Measurements from ENCODE around the gene MINK1. TPM values are rescaled to one million over a fixed set of nuclear protein-coding genes. Genes with fewer than 3 reads are reported as not detected.
"Not testable (repeated sequence)": the region's sequence is repeated elsewhere in the genome, so short reads cannot be mapped to it uniquely, and the experiment has no call there.

MINK1 gene
- total and polyA plus RNA-seq, 4 donors: 22.2 to 97.5 (median 52.1) TPM

- H3K27ac ChIP-seq (ENCODE audit: low read depth in 1 of 2, low read length in 2 of 2); H3K4me3 ChIP-seq (ENCODE audit: low read length in 2 of 2); H3K36me3 ChIP-seq (ENCODE audit: control insufficient read depth in 1 of 2, insufficient read depth in 2 of 2, low read length in 1 of 2); DNase-seq; H3K9me3 ChIP-seq (ENCODE audit: control insufficient read depth, low read length); H3K4me1 ChIP-seq (ENCODE audit: control insufficient read depth in 1 of 2, insufficient read depth in 2 of 2, low read length in 2 of 2); ATAC-seq (ENCODE audit: low FRiP score); intact Hi-C loops (cut with DNase I); H3K27me3 ChIP-seq (ENCODE audit: control insufficient read depth in 1 of 2, insufficient read depth in 2 of 2, low read length in 1 of 2): not testable (repeated sequence)
- 96 to 98% methylated on average over 22 of the region's 22 CpGs for WGBS, 2 donors
Observed at GRCh38 chr17:4869058-4869998, 36.2 kb downstream of the MINK1 start.

GRCh38 chr17:4870855-4871254 lies 37.7 kb downstream of the MINK1 start:
- intact Hi-C loops (cut with DNase I): no loop called here
- no peak for ATAC-seq (ENCODE audit: low FRiP score)
- H3K4me1 ChIP-seq (ENCODE audit: control insufficient read depth in 1 of 2, insufficient read depth in 2 of 2, low read length in 2 of 2): no peaks in the 10 kb centered on the region
- H3K36me3 ChIP-seq (ENCODE audit: control insufficient read depth in 1 of 2, insufficient read depth in 2 of 2, low read length in 1 of 2): no peaks in the 10 kb centered on the region
- no peaks in the 10 kb centered on the region for H3K27me3 ChIP-seq (ENCODE audit: control insufficient read depth in 1 of 2, insufficient read depth in 2 of 2, low read length in 1 of 2)
- 81 to 84% methylated on average over 2 of the region's 2 CpGs for WGBS, 2 donors
- no peak overlapping the region for H3K4me3 ChIP-seq (ENCODE audit: low read length in 2 of 2)
- H3K27ac ChIP-seq (ENCODE audit: low read depth in 1 of 2, low read length in 2 of 2): no peak overlapping the region
- H3K9me3 ChIP-seq (ENCODE audit: control insufficient read depth, low read length): no peaks in the 10 kb centered on the region
- no peak for DNase-seq

GRCh38 chr17:4872786-4873185 lies 39.6 kb downstream of the MINK1 start:
- ATAC-seq (ENCODE audit: low FRiP score) (no peak), DNase-seq (peak in 1 of 2 donors; percentile 77)
- intact Hi-C loops (cut with DNase I): no loop called here
- Histone ChIP-seq H3K9me3 (ENCODE audit: control insufficient read depth, low read length) (no peaks in the 10 kb centered on the region), H3K27me3 (ENCODE audit: control insufficient read depth in 1 of 2, insufficient read depth in 2 of 2, low read length in 1 of 2) (no peaks in the 10 kb centered on the region), H3K27ac (ENCODE audit: low read depth in 1 of 2, low read length in 2 of 2) (no peak overlapping the region), H3K4me3 (ENCODE audit: low read length in 2 of 2) (no peak overlapping the region), H3K36me3 (ENCODE audit: control insufficient read depth in 1 of 2, insufficient read depth in 2 of 2, low read length in 1 of 2) (no peaks in the 10 kb centered on the region), H3K4me1 (ENCODE audit: control insufficient read depth in 1 of 2, insufficient read depth in 2 of 2, low read length in 2 of 2) (no peaks in the 10 kb centered on the region)
- WGBS, 2 donors: 62 to 72% methylated on average over 8 of the region's 8 CpGs

GRCh38 chr17:4877089-4877488 lies 43.9 kb downstream of the MINK1 start:
- DNase-seq: no peak
- no peaks in the 10 kb centered on the region for H3K9me3 ChIP-seq (ENCODE audit: control insufficient read depth, low read length)
- H3K4me3 ChIP-seq (ENCODE audit: low read length in 2 of 2): no peak overlapping the region
- WGBS, 2 donors: 83 to 87% methylated on average over 5 of the region's 5 CpGs
- H3K27me3 ChIP-seq (ENCODE audit: control insufficient read depth in 1 of 2, insufficient read depth in 2 of 2, low read length in 1 of 2): no peaks in the 10 kb centered on the region
- H3K4me1 ChIP-seq (ENCODE audit: control insufficient read depth in 1 of 2, insufficient read depth in 2 of 2, low read length in 2 of 2): no peaks in the 10 kb centered on the region
- no peaks in the 10 kb centered on the region for H3K36me3 ChIP-seq (ENCODE audit: control insufficient read depth in 1 of 2, insufficient read depth in 2 of 2, low read length in 1 of 2)
- intact Hi-C loops (cut with DNase I): no loop called here
- H3K27ac ChIP-seq (ENCODE audit: low read depth in 1 of 2, low read length in 2 of 2): no peak overlapping the region
- no peak for ATAC-seq (ENCODE audit: low FRiP score)

DNA sequence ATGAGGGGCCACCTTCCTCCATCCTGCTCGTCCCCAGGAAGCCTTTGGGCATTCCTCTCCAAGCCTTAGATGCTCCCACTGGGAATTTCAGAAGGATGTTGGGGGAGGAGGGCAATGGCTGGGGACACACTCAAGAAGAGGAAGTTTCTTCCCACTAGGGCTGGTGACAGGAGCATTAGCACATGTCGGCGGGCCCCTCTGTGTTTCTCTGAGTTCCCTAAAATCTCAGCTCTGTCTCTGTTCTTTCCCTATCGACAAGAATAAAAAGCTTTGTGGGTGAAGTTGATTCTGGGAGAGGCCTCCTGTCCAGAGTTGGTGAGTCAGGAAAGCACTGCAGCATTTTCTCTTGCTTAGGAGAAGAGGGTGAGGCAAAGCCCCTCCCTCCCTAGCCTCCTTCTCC lies 46.5 kb downstream of the MINK1 start:
- no peak for ATAC-seq (ENCODE audit: low FRiP score)
- intact Hi-C loops (cut with DNase I): no loop called here

DNA sequence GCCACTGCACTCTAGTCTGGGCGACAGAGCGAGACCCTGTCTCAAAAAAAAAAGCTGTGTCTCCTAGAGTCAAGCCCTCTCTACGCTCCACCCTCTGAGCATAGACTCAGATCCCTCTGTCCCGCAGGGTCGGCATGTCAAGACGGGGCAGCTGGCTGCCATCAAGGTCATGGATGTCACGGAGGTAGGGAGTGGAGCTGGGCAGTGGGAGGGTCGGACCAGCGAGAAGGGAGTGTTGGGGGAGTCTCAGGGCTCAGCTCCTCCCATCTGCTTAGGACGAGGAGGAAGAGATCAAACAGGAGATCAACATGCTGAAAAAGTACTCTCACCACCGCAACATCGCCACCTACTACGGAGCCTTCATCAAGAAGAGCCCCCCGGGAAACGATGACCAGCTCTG lies 47.7 kb downstream of the MINK1 start:
- DNase-seq (no peak), ATAC-seq (ENCODE audit: low FRiP score) (no peak)
- Histone ChIP-seq H3K9me3 (ENCODE audit: control insufficient read depth, low read length) (no peaks in the 10 kb centered on the region), H3K4me1 (ENCODE audit: control insufficient read depth in 1 of 2, insufficient read depth in 2 of 2, low read length in 2 of 2) (no peaks in the 10 kb centered on the region), H3K4me3 (ENCODE audit: low read length in 2 of 2) (no peak overlapping the region), H3K27ac (ENCODE audit: low read depth in 1 of 2, low read length in 2 of 2) (no peak overlapping the region), H3K36me3 (ENCODE audit: control insufficient read depth in 1 of 2, insufficient read depth in 2 of 2, low read length in 1 of 2) (no peaks in the 10 kb centered on the region), H3K27me3 (ENCODE audit: control insufficient read depth in 1 of 2, insufficient read depth in 2 of 2, low read length in 1 of 2) (no peaks in the 10 kb centered on the region)
- intact Hi-C loops (cut with DNase I): loop anchor here in 1 of 2 donors (10.0 kb wide), 1 partner anchor 146 kb away; the partner anchor contains the start of genes CXCL16, MED11 and ZMYND15
- WGBS, 2 donors: 77 to 88% methylated on average over 13 to 15 of the region's 15 CpGs

More for the DNA sequence above, 46.5 kb downstream of the MINK1 start:
- DNase-seq: no peak
- Histone ChIP-seq H3K4me1 (ENCODE audit: control insufficient read depth in 1 of 2, insufficient read depth in 2 of 2, low read length in 2 of 2) (no peaks in the 10 kb centered on the region), H3K27ac (ENCODE audit: low read depth in 1 of 2, low read length in 2 of 2) (no peak overlapping the region), H3K27me3 (ENCODE audit: control insufficient read depth in 1 of 2, insufficient read depth in 2 of 2, low read length in 1 of 2) (no peaks in the 10 kb centered on the region), H3K9me3 (ENCODE audit: control insufficient read depth, low read length) (no peaks in the 10 kb centered on the region), H3K36me3 (ENCODE audit: control insufficient read depth in 1 of 2, insufficient read depth in 2 of 2, low read length in 1 of 2) (no peaks in the 10 kb centered on the region), H3K4me3 (ENCODE audit: low read length in 2 of 2) (no peak overlapping the region)
- 77 to 87% methylated on average over 4 of the region's 4 CpGs for WGBS, 2 donors

DNA sequence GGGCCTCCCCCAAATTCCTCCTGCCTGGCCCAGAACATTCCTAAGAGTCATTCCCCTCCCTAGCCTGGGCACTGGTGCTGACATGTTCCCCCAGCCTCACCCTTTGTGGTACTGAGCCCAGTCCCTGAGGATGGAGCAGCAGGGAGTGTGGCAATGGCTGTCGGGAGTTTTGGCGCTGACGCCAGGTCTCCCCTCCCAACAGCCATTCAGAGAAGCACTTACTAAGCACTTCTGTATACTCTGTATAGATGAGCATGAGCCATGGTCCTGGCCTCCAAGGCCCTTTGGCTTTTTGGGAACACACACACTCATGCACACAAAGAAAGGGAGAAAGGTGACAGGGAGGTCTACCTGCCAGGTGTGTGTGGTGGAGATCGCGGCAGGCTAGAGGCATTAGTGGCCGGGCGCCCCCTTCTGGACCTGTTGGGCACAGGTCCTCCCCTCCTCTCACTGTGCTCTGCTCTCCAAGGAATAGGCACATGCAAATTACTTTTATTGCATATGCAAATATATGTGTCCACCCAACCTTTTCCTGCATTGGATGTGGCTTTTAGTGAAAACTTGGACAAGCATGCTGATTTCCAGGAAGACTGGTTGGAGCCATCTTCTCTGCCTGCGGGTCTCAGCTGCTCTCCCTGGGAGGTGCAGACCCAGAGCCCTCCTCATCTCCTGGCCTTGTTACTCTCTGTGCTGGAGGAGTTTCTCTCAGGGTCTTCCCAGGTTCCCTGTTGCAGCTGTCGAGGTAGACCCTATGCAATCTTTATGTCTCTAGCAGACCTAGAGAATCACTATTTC lies 48.8 kb downstream of the MINK1 start:
- peaks cover 0 to 2% of the 10 kb centered on the region in 2 donors for H3K36me3 ChIP-seq (ENCODE audit: control insufficient read depth in 1 of 2, insufficient read depth in 2 of 2, low read length in 1 of 2)
- no peaks in the 10 kb centered on the region for H3K9me3 ChIP-seq (ENCODE audit: control insufficient read depth, low read length)
- no peaks in the 10 kb centered on the region for H3K27me3 ChIP-seq (ENCODE audit: control insufficient read depth in 1 of 2, insufficient read depth in 2 of 2, low read length in 1 of 2)
- no peak overlapping the region for H3K27ac ChIP-seq (ENCODE audit: low read depth in 1 of 2, low read length in 2 of 2)
- H3K4me1 ChIP-seq (ENCODE audit: control insufficient read depth in 1 of 2, insufficient read depth in 2 of 2, low read length in 2 of 2): no peaks in the 10 kb centered on the region
- WGBS, 2 donors: 35 to 40% methylated on average over 9 of the region's 9 CpGs
- ATAC-seq (ENCODE audit: low FRiP score): peak; percentile 51
- DNase-seq: no peak
- no peak overlapping the region for H3K4me3 ChIP-seq (ENCODE audit: low read length in 2 of 2)
- intact Hi-C loops (cut with DNase I): loop anchor here in 1 of 2 donors (10.0 kb wide), 1 partner anchor 147 kb away; the partner anchor contains the start of genes CXCL16, MED11 and ZMYND15

DNA sequence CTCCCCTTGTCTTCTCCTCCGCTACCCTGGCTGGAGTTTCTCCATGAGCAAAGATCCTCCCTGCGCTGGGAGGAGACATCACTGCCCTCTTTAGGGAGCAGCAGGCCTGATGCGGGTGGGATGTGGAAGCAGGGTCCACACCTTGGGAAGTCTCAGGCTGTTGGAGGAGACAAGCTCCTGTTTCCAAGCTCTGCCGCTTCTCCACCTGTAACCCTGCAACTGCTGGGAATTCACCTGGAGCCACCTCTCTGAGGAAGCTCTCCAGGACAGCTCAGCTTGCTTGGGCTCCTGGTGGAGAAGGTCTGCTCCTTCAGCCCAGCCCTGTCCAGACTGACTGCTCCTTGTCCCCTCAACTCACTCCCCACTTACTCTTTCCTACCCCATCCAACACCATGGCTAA lies 51.3 kb downstream of the MINK1 start:
- Histone ChIP-seq H3K27ac (ENCODE audit: low read depth in 1 of 2, low read length in 2 of 2) (no peak overlapping the region), H3K9me3 (ENCODE audit: control insufficient read depth, low read length) (no peaks in the 10 kb centered on the region), H3K4me1 (ENCODE audit: control insufficient read depth in 1 of 2, insufficient read depth in 2 of 2, low read length in 2 of 2) (no peaks in the 10 kb centered on the region), H3K27me3 (ENCODE audit: control insufficient read depth in 1 of 2, insufficient read depth in 2 of 2, low read length in 1 of 2) (no peaks in the 10 kb centered on the region), H3K36me3 (ENCODE audit: control insufficient read depth in 1 of 2, insufficient read depth in 2 of 2, low read length in 1 of 2) (peaks cover 0 to 2% of the 10 kb centered on the region in 2 donors), H3K4me3 (ENCODE audit: low read length in 2 of 2) (no peak overlapping the region)
- no peak for DNase-seq
- intact Hi-C loops (cut with DNase I): loop anchor here in 1 of 2 donors (10.0 kb wide), 1 partner anchor 150 kb away; the partner anchor contains the start of genes CXCL16, MED11 and ZMYND15
- 97 to 98% methylated on average over 4 of the region's 4 CpGs for WGBS, 2 donors
- ATAC-seq (ENCODE audit: low FRiP score): no peak

All from aorta (tissue), 5 donors.